Astrocyte (in vitro differentiated cells and primary cell): Measurements from ENCODE around the gene SLC47A2. TPM values are rescaled to one million over a fixed set of nuclear protein-coding genes. Genes with fewer than 3 reads are reported as not detected.

Experiments used
- DNase-seq: peaks from one replicate; pipeline ENCODE4 v3.0.0-alpha.2; 2010; ENCODE audit warnings: low read depth
- FAIRE-seq: peaks from 2 replicates; lab custom pipeline; 2011; peaks lifted over from hg19 to GRCh38; lab: Jason Lieb, UNC
- H2AFZ ChIP-seq: 2 replicates; pipeline ENCODE4 v1.6.0; 2012; ENCODE audit warnings: low read depth, low read length, inconsistent platforms
- H3K27ac ChIP-seq: 2 replicates; pipeline ENCODE4 v1.5.1; 2011; ENCODE audit warnings: low read depth, low read length, inconsistent platforms
- H3K27me3 ChIP-seq: 2 replicates; pipeline ENCODE4 v1.6.0; 2011; ENCODE audit warnings: low read length, inconsistent platforms; ENCODE audit not compliant: insufficient read depth
- H3K36me3 ChIP-seq: 2 replicates; pipeline ENCODE4 v1.5.1; 2011; ENCODE audit warnings: low read length, inconsistent platforms; ENCODE audit not compliant: insufficient read depth
- H3K4me1 ChIP-seq: 2 replicates; pipeline ENCODE4 v1.5.1; 2011; ENCODE audit warnings: low read length, inconsistent platforms; ENCODE audit not compliant: insufficient read depth
- H3K4me2 ChIP-seq: 2 replicates; pipeline ENCODE4 v1.6.0; 2012; ENCODE audit warnings: low read length, inconsistent platforms
- H3K4me3 ChIP-seq: 2 replicates; pipeline ENCODE4 v1.5.1; 2011; ENCODE audit warnings: low read depth, mild to moderate bottlenecking, low read length, inconsistent platforms; ENCODE audit not compliant: insufficient read depth
- H3K79me2 ChIP-seq: 2 replicates; pipeline ENCODE4 v1.6.0; 2012; ENCODE audit warnings: mild to moderate bottlenecking, low read length, inconsistent platforms; ENCODE audit not compliant: insufficient read depth
- H3K9ac ChIP-seq: 2 replicates; pipeline ENCODE4 v1.6.0; 2012; ENCODE audit warnings: mild to moderate bottlenecking, low read length, inconsistent platforms
- H3K9me3 ChIP-seq: 2 replicates; pipeline ENCODE4 v1.5.1; 2012; ENCODE audit warnings: low read depth, mild to moderate bottlenecking, low read length, inconsistent platforms; ENCODE audit not compliant: insufficient read depth
- H4K20me1 ChIP-seq: 2 replicates; pipeline ENCODE4 v1.6.0; 2012; ENCODE audit warnings: low read length, inconsistent platforms; ENCODE audit not compliant: insufficient read depth
- H3K27ac Mint-ChIP-seq: one replicate; pipeline ENCODE4 v1.8.0; 2021; ENCODE audit warnings: mild to moderate bottlenecking, mixed read lengths; ENCODE audit not compliant: unreplicated experiment
- H3K27me3 Mint-ChIP-seq: one replicate; pipeline ENCODE4 v1.8.0; 2021; ENCODE audit warnings: low read depth, mixed read lengths; ENCODE audit not compliant: unreplicated experiment
- H3K36me3 Mint-ChIP-seq: one replicate; pipeline ENCODE4 v1.8.0; 2021; ENCODE audit warnings: low read depth, mixed read lengths; ENCODE audit not compliant: unreplicated experiment
- H3K4me1 Mint-ChIP-seq: one replicate; pipeline ENCODE4 v1.8.0; 2021; ENCODE audit warnings: low read depth, mixed read lengths; ENCODE audit not compliant: unreplicated experiment
- H3K4me3 Mint-ChIP-seq: one replicate; pipeline ENCODE4 v1.8.0; 2021; ENCODE audit warnings: mild to moderate bottlenecking, moderate library complexity, mixed read lengths; ENCODE audit not compliant: unreplicated experiment
- H3K9me3 Mint-ChIP-seq: one replicate; pipeline ENCODE4 v1.8.0; 2021; ENCODE audit warnings: mild to moderate bottlenecking, mixed read lengths; ENCODE audit not compliant: unreplicated experiment
- CTCF ChIP-seq: IDR thresholded peaks from 2 replicates; pipeline ENCODE4 v1.5.1; 2011; ENCODE audit warnings: low read depth, mild to moderate bottlenecking, inconsistent platforms, low read length, moderate library complexity; ENCODE audit not compliant: insufficient read depth
- EZH2 ChIP-seq: IDR thresholded peaks from 2 replicates; pipeline ENCODE4 v1.6.1; 2012; ENCODE audit warnings: mild to moderate bottlenecking, low read length, inconsistent platforms; ENCODE audit not compliant: insufficient read depth
- total RNA-seq: library from RNA; stranded (reverse); gene quantifications from 2 replicates; pipeline ENCODE4 v1.2.1, GENCODE V29; 2021

Gene SLC47A2
- total RNA-seq, 1 donor from 2014 or later = not detected

DNA sequence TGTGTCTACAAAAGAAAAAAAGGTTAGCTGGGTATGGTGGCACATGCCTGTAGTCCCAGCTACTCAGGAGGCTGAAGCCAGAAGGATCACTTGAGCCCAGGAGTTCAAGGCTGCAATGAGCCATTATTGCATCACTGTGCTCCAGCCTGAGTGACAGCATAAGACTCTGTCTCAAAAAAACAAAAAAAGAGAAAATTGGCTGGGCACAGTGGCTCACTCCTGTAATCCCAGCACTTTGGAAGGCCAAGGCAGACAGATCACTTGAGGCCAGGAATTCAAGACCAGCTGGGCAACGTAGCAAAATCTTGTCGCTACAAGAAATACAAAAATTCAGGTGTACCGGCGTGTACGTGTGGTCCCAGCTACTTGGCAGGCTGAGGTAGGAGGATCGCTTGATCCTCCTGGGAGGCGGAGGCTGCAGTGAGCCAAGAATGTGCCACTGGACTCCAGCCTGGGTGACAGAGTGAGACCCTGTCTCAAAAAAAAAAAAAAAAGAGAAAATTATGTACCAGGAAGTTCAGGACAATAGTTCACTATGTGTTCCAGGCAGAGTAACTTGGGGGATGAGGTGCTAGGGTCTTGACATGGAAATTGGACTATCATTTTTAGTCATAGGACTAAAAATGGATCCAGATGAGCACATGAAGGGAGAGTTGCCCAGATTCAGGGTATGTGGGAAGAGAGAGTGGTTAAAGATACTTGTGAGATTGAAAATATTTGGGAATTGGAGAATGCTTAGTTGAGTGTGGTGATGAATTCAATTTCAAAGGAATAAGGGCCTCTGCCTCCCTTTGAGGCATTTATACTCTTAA lies 56.8 kb downstream of the SLC47A2 start:
- Mint-ChIP-seq H3K4me1 (no peaks in the 10 kb centered on the region), H3K27ac (no peak overlapping the region), H3K9me3 (no peaks in the 10 kb centered on the region), H3K27me3 (no peaks in the 10 kb centered on the region), H3K36me3 (peaks cover 21% of the 10 kb centered on the region), H3K4me3 (no peak overlapping the region)
- Histone ChIP-seq H4K20me1 (no peaks in the 10 kb centered on the region), H3K27ac (no peak overlapping the region), H3K9me3 (peaks cover 3% of the 10 kb centered on the region), H3K9ac (no peak overlapping the region), H3K4me2 (no peak overlapping the region), H2AFZ (no peak overlapping the region), H3K79me2 (no peaks in the 10 kb centered on the region), H3K27me3 (no peaks in the 10 kb centered on the region), H3K36me3 (no peaks in the 10 kb centered on the region), H3K4me3 (no peak overlapping the region), H3K4me1 (no peaks in the 10 kb centered on the region)
- TF ChIP-seq EZH2 = no peak
- no peak for TF ChIP-seq CTCF
- FAIRE-seq (no peak), DNase-seq (no peak)

DNA sequence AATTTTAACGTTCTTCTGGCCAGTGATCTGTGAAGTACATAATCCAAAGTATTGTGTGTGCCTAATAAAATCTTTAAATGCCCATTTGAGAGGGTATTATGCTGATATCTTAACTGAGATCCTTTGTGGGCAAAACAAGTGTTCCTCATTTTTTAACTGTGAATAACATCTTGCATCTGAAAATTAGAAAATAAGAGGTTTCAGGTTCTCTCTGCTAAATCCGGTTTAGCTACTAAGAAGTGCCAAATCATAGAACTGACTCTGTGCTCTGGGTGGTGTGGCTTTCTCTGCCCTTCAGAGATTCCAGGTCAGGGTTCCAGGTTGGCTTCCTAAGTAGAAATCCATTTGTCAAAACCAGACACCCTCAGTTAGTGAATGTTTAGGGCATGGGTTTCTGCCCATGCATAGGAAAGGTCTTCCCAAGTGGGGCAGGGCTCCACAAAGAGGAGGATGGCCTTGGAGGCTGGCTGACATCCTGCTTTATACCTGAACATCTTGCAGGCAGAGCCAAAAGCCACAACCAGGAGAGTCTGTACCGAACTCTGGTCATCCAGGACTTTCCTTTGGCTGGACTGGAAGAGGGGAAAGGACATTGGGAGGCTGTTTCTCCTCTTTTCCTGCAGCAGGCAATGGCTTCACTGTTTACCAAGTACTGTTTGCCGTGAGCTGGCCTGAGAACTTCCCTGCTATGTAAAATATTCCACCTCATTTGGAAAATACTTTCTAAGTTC lies 59.4 kb downstream of the SLC47A2 start:
- H3K36me3 ChIP-seq = no peaks in the 10 kb centered on the region

More for the DNA sequence above, 59.4 kb downstream of the SLC47A2 start:
- no peaks in the 10 kb centered on the region for H3K27me3 Mint-ChIP-seq
- no peaks in the 10 kb centered on the region for H3K27me3 ChIP-seq
- H3K27ac ChIP-seq = no peak overlapping the region
- DNase-seq (no peak), FAIRE-seq (no peak)
- peaks cover 2% of the 10 kb centered on the region for H3K4me1 Mint-ChIP-seq
- no peak overlapping the region for H3K4me2 ChIP-seq
- H2AFZ ChIP-seq = no peak overlapping the region
- H3K36me3 Mint-ChIP-seq = peaks cover 24% of the 10 kb centered on the region
- H3K9me3 Mint-ChIP-seq = peaks cover 2% of the 10 kb centered on the region
- H4K20me1 ChIP-seq = no peaks in the 10 kb centered on the region
- TF ChIP-seq EZH2 (no peak), CTCF (no peak)
- no peaks in the 10 kb centered on the region for H3K79me2 ChIP-seq
- H3K4me3 Mint-ChIP-seq = no peak overlapping the region
- H3K27ac Mint-ChIP-seq = no peak overlapping the region
- no peak overlapping the region for H3K4me3 ChIP-seq
- peaks cover 3% of the 10 kb centered on the region for H3K9me3 ChIP-seq
- H3K4me1 ChIP-seq = no peaks in the 10 kb centered on the region
- no peak overlapping the region for H3K9ac ChIP-seq
